ENCODE results near the gene DDX52.

The DDX52 gene

GRCh38 chr17:37608351-37609169, 34.7 kb downstream of the DDX52 start:
- H3K4me1 ChIP-seq (ENCODE audit: control insufficient read depth, low read length), result peaks cover 57% of the 10 kb centered on the region
- H3K9me3 ChIP-seq (ENCODE audit: control insufficient read depth, insufficient read depth, low read length), result no peaks in the 10 kb centered on the region
- peaks cover 46% of the 10 kb centered on the region for H3K79me2 ChIP-seq (ENCODE audit: control insufficient read depth, low read length)
- peak overlapping the region; percentile 71 for H3K4me2 ChIP-seq (ENCODE audit: low read length)
- H3F3A ChIP-seq (ENCODE audit: control insufficient read depth, insufficient read depth), result peaks cover 34% of the 10 kb centered on the region
- no peaks in the 10 kb centered on the region for H3K9me2 ChIP-seq (replicated peaks; ENCODE audit: control insufficient read depth, low read length)
- H3K4me3 ChIP-seq (ENCODE audit: low read length), result peak overlapping the region; percentile 96
- H3K27ac ChIP-seq (ENCODE audit: low read depth, low read length), result peak overlapping the region; percentile 96
- H4K20me1 ChIP-seq (ENCODE audit: control insufficient read depth, insufficient read depth, low read depth, low read length), result no peaks in the 10 kb centered on the region
- no peaks in the 10 kb centered on the region for H3K27me3 ChIP-seq (ENCODE audit: control insufficient read depth, low read length)
- no peak for TF ChIP-seq EZH2phosphoT487 (IDR thresholded peaks at IDR 0.05; ENCODE audit: borderline replicate concordance, low read length)
- TF ChIP-seq CTCF (IDR thresholded peaks at IDR 0.05; ENCODE audit: low read depth, low read length, poor library complexity, severe bottlenecking), result no peak
- H3K36me3 ChIP-seq (ENCODE audit: control insufficient read depth, low read length), result peaks cover 59% of the 10 kb centered on the region

- no peaks in the 10 kb centered on the region for H3K9me2 ChIP-seq (replicated peaks; ENCODE audit: control insufficient read depth, low read length)
- TF ChIP-seq EZH2phosphoT487 (IDR thresholded peaks at IDR 0.05; ENCODE audit: borderline replicate concordance, low read length) (no peak), CTCF (IDR thresholded peaks at IDR 0.05; ENCODE audit: low read depth, low read length, poor library complexity, severe bottlenecking) (no peak)
- H3K27me3 ChIP-seq (ENCODE audit: control insufficient read depth, low read length), result no peaks in the 10 kb centered on the region
- peaks cover 53% of the 10 kb centered on the region for H3K79me2 ChIP-seq (ENCODE audit: control insufficient read depth, low read length)
- no peaks in the 10 kb centered on the region for H3K9me3 ChIP-seq (ENCODE audit: control insufficient read depth, insufficient read depth, low read length)
- peak overlapping the region; percentile 71 for H3K4me2 ChIP-seq (ENCODE audit: low read length)
- peaks cover 26% of the 10 kb centered on the region for H3F3A ChIP-seq (ENCODE audit: control insufficient read depth, insufficient read depth)
- peak overlapping the region; percentile 96 for H3K4me3 ChIP-seq (ENCODE audit: low read length)
- no peaks in the 10 kb centered on the region for H4K20me1 ChIP-seq (ENCODE audit: control insufficient read depth, insufficient read depth, low read depth, low read length)
- peak overlapping the region; percentile 96 for H3K27ac ChIP-seq (ENCODE audit: low read depth, low read length)
- peaks cover 57% of the 10 kb centered on the region for H3K36me3 ChIP-seq (ENCODE audit: control insufficient read depth, low read length)
- H3K4me1 ChIP-seq (ENCODE audit: control insufficient read depth, low read length), result peaks cover 63% of the 10 kb centered on the region
Measured at GRCh38 chr17:37607637-37608331, 35.5 kb downstream of the DDX52 start.

GRCh38 chr17:37605813-37606505, 37.3 kb downstream of the DDX52 start:
- Histone ChIP-seq H4K20me1 (ENCODE audit: control insufficient read depth, insufficient read depth, low read depth, low read length) (no peaks in the 10 kb centered on the region), H3K4me1 (ENCODE audit: control insufficient read depth, low read length) (peaks cover 63% of the 10 kb centered on the region), H3K9me3 (ENCODE audit: control insufficient read depth, insufficient read depth, low read length) (no peaks in the 10 kb centered on the region), H3K79me2 (ENCODE audit: control insufficient read depth, low read length) (peaks cover 71% of the 10 kb centered on the region), H3K4me2 (ENCODE audit: low read length) (peak overlapping the region; percentile 71), H3K4me3 (ENCODE audit: low read length) (peak overlapping the region; percentile 96), H3K36me3 (ENCODE audit: control insufficient read depth, low read length) (peaks cover 59% of the 10 kb centered on the region), H3K27me3 (ENCODE audit: control insufficient read depth, low read length) (no peaks in the 10 kb centered on the region), H3F3A (ENCODE audit: control insufficient read depth, insufficient read depth) (peaks cover 26% of the 10 kb centered on the region), H3K9me2 (replicated peaks; ENCODE audit: control insufficient read depth, low read length) (no peaks in the 10 kb centered on the region), H3K27ac (ENCODE audit: low read depth, low read length) (peak overlapping the region; percentile 96)
- TF ChIP-seq EZH2phosphoT487 (IDR thresholded peaks at IDR 0.05; ENCODE audit: borderline replicate concordance, low read length) (no peak), CTCF (IDR thresholded peaks at IDR 0.05; ENCODE audit: low read depth, low read length, poor library complexity, severe bottlenecking) (no peak)
